ENCODE results near the gene PRADC1. TPM values are rescaled to one million over a fixed set of nuclear protein-coding genes. Genes with fewer than 3 reads are reported as not detected.

Gene PRADC1
- total RNA-seq, 1 donor from 2014 or later: 3.9 TPM

DNA sequence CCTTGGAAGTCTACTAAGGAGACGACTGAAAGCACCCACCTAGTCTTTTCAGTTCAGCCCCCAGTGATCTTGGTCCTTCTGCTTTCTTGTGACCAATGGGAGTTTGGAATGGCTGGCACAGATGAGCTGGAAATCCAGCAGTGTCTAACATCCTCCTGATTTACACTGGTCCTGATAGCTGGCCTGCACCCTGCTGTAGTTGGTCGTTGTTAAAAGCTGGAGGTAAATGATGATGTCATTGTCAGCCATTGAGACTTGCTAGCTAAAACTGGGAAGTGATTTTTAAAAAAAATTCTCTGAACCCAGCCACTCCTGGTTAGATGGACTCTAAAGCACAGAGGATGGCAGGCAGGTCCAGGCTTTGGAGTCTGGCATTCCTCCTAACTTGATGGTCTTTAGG, 20.4 kb upstream of the PRADC1 start:
- H3K27me3 Mint-ChIP-seq (ENCODE audit: insufficient read depth, low read depth): no peaks in the 10 kb centered on the region
- no peaks in the 10 kb centered on the region for H3K9me3 Mint-ChIP-seq
- Histone ChIP-seq H3K4me2 (no peak overlapping the region), H2AFZ (replicated peaks) (no peak overlapping the region), H4K20me1 (ENCODE audit: low read depth) (peaks cover 43% of the 10 kb centered on the region), H3K79me2 (ENCODE audit: low read depth) (no peaks in the 10 kb centered on the region), H3K9ac (no peak overlapping the region), H3K27me3 (no peaks in the 10 kb centered on the region), H3F3A (ENCODE audit: low read depth) (peaks cover 19% of the 10 kb centered on the region), H3K27ac (no peak overlapping the region), H3K36me3 (peaks cover 3% of the 10 kb centered on the region), H3K4me3 (no peak overlapping the region), H3K4me1 (peaks cover 10% of the 10 kb centered on the region), H3K9me3 (ENCODE audit: low read depth) (no peaks in the 10 kb centered on the region)
- no peak overlapping the region for H3K27ac Mint-ChIP-seq
- H3K4me1 Mint-ChIP-seq: no peaks in the 10 kb centered on the region
- TF ChIP-seq, protein P1, sequence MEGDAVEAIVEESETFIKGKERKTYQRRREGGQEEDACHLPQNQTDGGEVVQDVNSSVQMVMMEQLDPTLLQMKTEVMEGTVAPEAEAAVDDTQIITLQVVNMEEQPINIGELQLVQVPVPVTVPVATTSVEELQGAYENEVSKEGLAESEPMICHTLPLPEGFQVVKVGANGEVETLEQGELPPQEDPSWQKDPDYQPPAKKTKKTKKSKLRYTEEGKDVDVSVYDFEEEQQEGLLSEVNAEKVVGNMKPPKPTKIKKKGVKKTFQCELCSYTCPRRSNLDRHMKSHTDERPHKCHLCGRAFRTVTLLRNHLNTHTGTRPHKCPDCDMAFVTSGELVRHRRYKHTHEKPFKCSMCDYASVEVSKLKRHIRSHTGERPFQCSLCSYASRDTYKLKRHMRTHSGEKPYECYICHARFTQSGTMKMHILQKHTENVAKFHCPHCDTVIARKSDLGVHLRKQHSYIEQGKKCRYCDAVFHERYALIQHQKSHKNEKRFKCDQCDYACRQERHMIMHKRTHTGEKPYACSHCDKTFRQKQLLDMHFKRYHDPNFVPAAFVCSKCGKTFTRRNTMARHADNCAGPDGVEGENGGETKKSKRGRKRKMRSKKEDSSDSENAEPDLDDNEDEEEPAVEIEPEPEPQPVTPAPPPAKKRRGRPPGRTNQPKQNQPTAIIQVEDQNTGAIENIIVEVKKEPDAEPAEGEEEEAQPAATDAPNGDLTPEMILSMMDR (IDR thresholded peaks at IDR 0.05): no peak
- TF ChIP-seq EZH2phosphoT487 (IDR thresholded peaks at IDR 0.05): no peak
- no peak for TF ChIP-seq EZH2 (IDR thresholded peaks at IDR 0.05)
- DNase-seq (ENCODE audit: low spot score): no peak
- H3K4me3 Mint-ChIP-seq: no peak overlapping the region
- peaks cover 36% of the 10 kb centered on the region for H3K36me3 Mint-ChIP-seq

DNA sequence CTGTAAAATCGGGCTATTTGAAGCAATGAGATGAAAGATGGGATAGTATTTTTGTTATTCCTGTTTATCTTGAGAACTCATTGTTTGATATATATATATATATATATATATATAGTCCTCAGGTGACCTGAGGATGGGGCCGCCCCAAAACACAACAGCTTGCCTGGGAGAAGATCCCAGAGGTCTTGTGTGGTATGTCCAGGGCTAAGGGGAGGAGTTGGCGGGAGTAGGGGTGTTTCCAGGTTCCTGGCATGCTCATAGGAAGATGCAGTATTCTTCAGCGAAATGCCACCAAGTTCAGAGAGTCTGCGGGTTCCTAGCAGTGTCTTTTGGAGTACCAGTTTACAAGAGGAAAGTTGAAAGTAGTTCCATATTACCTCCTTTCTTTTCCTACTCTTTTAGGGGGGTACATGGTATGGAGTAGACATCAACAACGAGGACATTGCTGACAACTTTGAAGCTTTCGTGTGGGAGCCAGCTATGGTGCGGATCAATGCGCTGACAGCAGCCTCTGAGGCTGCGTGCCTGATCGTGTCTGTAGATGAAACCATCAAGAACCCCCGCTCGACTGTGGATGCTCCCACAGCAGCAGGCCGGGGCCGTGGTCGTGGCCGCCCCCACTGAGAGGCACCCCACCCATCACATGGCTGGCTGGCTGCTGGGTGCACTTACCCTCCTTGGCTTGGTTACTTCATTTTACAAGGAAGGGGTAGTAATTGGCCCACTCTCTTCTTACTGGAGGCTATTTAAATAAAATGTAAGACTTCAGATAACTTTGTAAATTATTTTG, 19.4 kb upstream of the PRADC1 start:
- Mint-ChIP-seq H3K4me3 (no peak overlapping the region), H3K27ac (no peak overlapping the region), H3K36me3 (peaks cover 39% of the 10 kb centered on the region), H3K27me3 (ENCODE audit: insufficient read depth, low read depth) (peaks cover 2% of the 10 kb centered on the region), H3K9me3 (no peaks in the 10 kb centered on the region), H3K4me1 (no peaks in the 10 kb centered on the region)
- no peaks in the 10 kb centered on the region for H3K79me2 ChIP-seq (ENCODE audit: low read depth)
- H3K27me3 ChIP-seq: no peaks in the 10 kb centered on the region
- no peak overlapping the region for H3K27ac ChIP-seq
- no peak overlapping the region for H3K4me3 ChIP-seq
- peaks cover 10% of the 10 kb centered on the region for H3K4me1 ChIP-seq
- no peak overlapping the region for H2AFZ ChIP-seq (replicated peaks)
- no peak overlapping the region for H3K4me2 ChIP-seq
- H4K20me1 ChIP-seq (ENCODE audit: low read depth): peaks cover 47% of the 10 kb centered on the region
- TF ChIP-seq, protein P1 (IDR thresholded peaks at IDR 0.05): no peak
- TF ChIP-seq EZH2phosphoT487 (IDR thresholded peaks at IDR 0.05): no peak
- TF ChIP-seq EZH2 (IDR thresholded peaks at IDR 0.05): no peak
- DNase-seq (ENCODE audit: low spot score): no peak
- H3F3A ChIP-seq (ENCODE audit: low read depth): peaks cover 19% of the 10 kb centered on the region
- no peak overlapping the region for H3K9ac ChIP-seq
- H3K9me3 ChIP-seq (ENCODE audit: low read depth): no peaks in the 10 kb centered on the region
- H3K36me3 ChIP-seq: peaks cover 7% of the 10 kb centered on the region

DNA sequence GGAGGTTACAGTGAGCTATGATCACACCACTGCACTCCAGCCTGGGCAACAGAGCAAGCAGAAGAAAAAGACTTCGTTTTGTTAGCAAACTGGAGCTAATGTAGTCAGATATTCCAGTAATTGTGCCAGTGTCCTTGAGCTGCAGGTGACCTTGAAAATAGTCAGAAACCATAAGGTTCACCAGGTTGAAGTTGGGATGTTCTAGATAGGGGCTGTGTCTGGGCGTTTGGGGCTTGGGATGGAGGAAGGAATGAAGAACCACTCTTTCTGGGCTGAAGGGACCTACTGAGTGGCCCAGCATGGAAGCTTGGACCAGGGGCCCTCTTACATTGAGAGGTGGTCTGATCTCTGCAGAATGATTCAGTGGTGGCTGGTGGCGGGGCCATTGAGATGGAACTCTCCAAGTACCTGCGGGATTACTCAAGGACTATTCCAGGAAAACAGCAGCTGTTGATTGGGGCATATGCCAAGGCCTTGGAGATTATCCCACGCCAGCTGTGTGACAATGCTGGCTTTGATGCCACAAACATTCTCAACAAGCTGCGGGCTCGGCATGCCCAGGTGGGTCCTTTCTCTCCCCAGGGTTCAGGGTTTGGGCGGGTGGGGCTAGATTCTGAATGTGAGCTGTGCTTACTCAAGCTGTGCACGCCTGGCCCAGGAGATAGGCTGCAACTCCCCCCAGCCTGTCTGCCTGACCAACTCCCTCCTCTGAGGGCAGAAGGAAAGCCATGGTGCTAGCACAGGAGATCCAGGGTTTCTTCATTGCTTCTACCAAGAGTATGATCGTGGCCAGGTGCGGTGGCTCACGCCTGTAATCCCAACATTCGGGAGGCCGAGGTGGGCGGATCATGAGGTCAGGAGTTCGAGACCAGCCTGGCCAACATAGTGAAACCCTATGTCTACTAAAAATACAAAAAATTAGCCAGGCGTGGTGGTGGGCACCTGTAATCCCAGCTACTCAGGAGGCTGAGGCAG, 18.1 kb upstream of the PRADC1 start:
- no peak overlapping the region for H3K27ac Mint-ChIP-seq
- H3K36me3 Mint-ChIP-seq: peaks cover 44% of the 10 kb centered on the region

More for the DNA sequence above, 18.1 kb upstream of the PRADC1 start:
- peaks cover 13% of the 10 kb centered on the region for H3F3A ChIP-seq (ENCODE audit: low read depth)
- no peaks in the 10 kb centered on the region for H3K9me3 ChIP-seq (ENCODE audit: low read depth)
- no peak overlapping the region for H3K4me2 ChIP-seq
- H3K27ac ChIP-seq: no peak overlapping the region
- DNase-seq (ENCODE audit: low spot score): no peak
- no peak overlapping the region for H3K4me3 ChIP-seq
- Mint-ChIP-seq H3K4me3 (no peak overlapping the region), H3K27me3 (ENCODE audit: insufficient read depth, low read depth) (peaks cover 2% of the 10 kb centered on the region), H3K9me3 (no peaks in the 10 kb centered on the region), H3K4me1 (no peaks in the 10 kb centered on the region)
- peaks cover 5% of the 10 kb centered on the region for H3K4me1 ChIP-seq
- no peak overlapping the region for H2AFZ ChIP-seq (replicated peaks)
- H3K27me3 ChIP-seq: no peaks in the 10 kb centered on the region
- no peak overlapping the region for H3K9ac ChIP-seq
- H4K20me1 ChIP-seq (ENCODE audit: low read depth): peaks cover 48% of the 10 kb centered on the region
- TF ChIP-seq EZH2phosphoT487 (IDR thresholded peaks at IDR 0.05) (no peak), EZH2 (IDR thresholded peaks at IDR 0.05) (no peak)
- TF ChIP-seq, protein P1 (IDR thresholded peaks at IDR 0.05): no peak
- H3K79me2 ChIP-seq (ENCODE audit: low read depth): no peaks in the 10 kb centered on the region
- peaks cover 14% of the 10 kb centered on the region for H3K36me3 ChIP-seq
